ENCODE measurements around the gene ZNF552. TPM values are rescaled to one million over a fixed set of nuclear protein-coding genes. Genes with fewer than 3 reads are reported as not detected.

ZNF552 gene
- total and polyA plus RNA-seq, 2 of the 4 experiments (the other 2 are of a cell fraction): 2.8 to 4.7 TPM

DNA sequence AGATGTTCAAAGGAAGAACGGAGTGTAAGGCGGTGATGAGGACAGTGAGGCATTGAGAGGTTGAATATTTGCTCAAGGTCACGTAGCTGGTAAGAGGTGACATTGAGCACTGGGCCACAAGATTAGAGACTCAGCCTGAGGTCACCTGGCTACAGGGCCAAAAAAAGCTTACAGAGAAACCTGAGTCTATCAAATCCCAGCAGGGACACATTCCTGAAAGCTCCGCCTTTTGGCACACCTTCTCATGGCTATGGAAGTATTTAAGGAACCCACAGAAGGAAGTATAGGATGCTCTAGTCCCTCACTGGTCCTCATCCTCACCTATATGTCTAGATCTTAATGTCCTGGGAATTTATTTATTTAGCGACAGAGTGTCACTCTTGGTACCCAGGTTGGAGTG lies 27.8 kb downstream of the ZNF552 start:
- dilution Hi-C loops (cut with HindIII; ENCODE audit: low sequenced_read_pairs, unreplicated experiment): no loop called here
- Histone ChIP-seq H4K91ac (ENCODE audit: insufficient read depth, low read depth, low read length) (no peak overlapping the region), H3K4me1 (ENCODE audit: control insufficient read depth, insufficient read depth, low read length) (no peaks in the 10 kb centered on the region), H3K27ac (ENCODE audit: insufficient read depth, low read length) (no peak overlapping the region), H4K5ac (ENCODE audit: low read depth, low read length) (no peak overlapping the region), H3K14ac (replicated peaks; ENCODE audit: low read depth, low read length) (no peak overlapping the region), H2BK20ac (ENCODE audit: low read depth, low read length) (no peak overlapping the region), H3K18ac (ENCODE audit: low read depth, low read length) (no peak overlapping the region), H2AK9ac (replicated peaks; ENCODE audit: low read depth, low read length, poor library complexity) (no peak overlapping the region), H2BK120ac (ENCODE audit: low read depth, low read length) (no peak overlapping the region), H3K4ac (ENCODE audit: low read depth, low read length) (no peak overlapping the region), H2AK5ac (ENCODE audit: low read depth, low read length) (no peak overlapping the region), H3K79me1 (ENCODE audit: low read depth in 1 of 2, low read length in 2 of 2) (peaks cover 25 to 49% of the 10 kb centered on the region in 2 experiments), H3K4me2 (ENCODE audit: low read depth, low read length) (no peak overlapping the region), H3K4me3 (ENCODE audit: insufficient read depth, low read depth, low read length) (no peak overlapping the region), H4K20me1 (ENCODE audit: insufficient read depth, low read length) (no peaks in the 10 kb centered on the region; the same call in 1 of the 2 replicates), H3K9ac (ENCODE audit: low read depth, low read length) (no peak overlapping the region), H3K36me3 (ENCODE audit: control insufficient read depth, insufficient read depth, low read length) (peaks cover 28% of the 10 kb centered on the region), H3K27me3 (ENCODE audit: control insufficient read depth, insufficient read depth, low read length) (no peaks in the 10 kb centered on the region), H3K9me1 (ENCODE audit: insufficient read depth, low read length) (no peaks in the 10 kb centered on the region), H2BK15ac (ENCODE audit: low read depth, low read length) (no peak overlapping the region), H3K56ac (ENCODE audit: extremely low read depth, insufficient read depth, low read length) (no peak overlapping the region), H3K9me3 (ENCODE audit: control insufficient read depth, insufficient read depth, low read length) (peaks cover 21% of the 10 kb centered on the region), H2AFZ (replicated peaks; ENCODE audit: low read length, poor library complexity) (no peak overlapping the region), H3K23ac (ENCODE audit: low read depth, low read length) (no peak overlapping the region), H2BK5ac (ENCODE audit: low read depth, low read length, poor library complexity, severe bottlenecking) (no peak overlapping the region), H4K8ac (ENCODE audit: low read depth in 2 of 2, low read length in 2 of 2) (no peak overlapping the region)
- TF ChIP-seq CEBPB (IDR thresholded peaks at IDR 0.05; ENCODE audit: low read depth, low read length): no peak
- TF ChIP-seq RCOR1 (IDR thresholded peaks at IDR 0.05; ENCODE audit: insufficient replicate concordance, low read length): no peak
- TF ChIP-seq SMC3 (IDR thresholded peaks at IDR 0.05; ENCODE audit: low read depth, low read length): no peak
- TF ChIP-seq, protein P1, sequence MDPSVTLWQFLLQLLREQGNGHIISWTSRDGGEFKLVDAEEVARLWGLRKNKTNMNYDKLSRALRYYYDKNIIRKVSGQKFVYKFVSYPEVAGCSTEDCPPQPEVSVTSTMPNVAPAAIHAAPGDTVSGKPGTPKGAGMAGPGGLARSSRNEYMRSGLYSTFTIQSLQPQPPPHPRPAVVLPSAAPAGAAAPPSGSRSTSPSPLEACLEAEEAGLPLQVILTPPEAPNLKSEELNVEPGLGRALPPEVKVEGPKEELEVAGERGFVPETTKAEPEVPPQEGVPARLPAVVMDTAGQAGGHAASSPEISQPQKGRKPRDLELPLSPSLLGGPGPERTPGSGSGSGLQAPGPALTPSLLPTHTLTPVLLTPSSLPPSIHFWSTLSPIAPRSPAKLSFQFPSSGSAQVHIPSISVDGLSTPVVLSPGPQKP (IDR thresholded peaks at IDR 0.05; ENCODE audit: borderline replicate concordance, low read depth, low read length): no peak
- no peak for TF ChIP-seq FOS (IDR thresholded peaks at IDR 0.05; ENCODE audit: low read depth, low read length)
- TF ChIP-seq, protein P2, sequence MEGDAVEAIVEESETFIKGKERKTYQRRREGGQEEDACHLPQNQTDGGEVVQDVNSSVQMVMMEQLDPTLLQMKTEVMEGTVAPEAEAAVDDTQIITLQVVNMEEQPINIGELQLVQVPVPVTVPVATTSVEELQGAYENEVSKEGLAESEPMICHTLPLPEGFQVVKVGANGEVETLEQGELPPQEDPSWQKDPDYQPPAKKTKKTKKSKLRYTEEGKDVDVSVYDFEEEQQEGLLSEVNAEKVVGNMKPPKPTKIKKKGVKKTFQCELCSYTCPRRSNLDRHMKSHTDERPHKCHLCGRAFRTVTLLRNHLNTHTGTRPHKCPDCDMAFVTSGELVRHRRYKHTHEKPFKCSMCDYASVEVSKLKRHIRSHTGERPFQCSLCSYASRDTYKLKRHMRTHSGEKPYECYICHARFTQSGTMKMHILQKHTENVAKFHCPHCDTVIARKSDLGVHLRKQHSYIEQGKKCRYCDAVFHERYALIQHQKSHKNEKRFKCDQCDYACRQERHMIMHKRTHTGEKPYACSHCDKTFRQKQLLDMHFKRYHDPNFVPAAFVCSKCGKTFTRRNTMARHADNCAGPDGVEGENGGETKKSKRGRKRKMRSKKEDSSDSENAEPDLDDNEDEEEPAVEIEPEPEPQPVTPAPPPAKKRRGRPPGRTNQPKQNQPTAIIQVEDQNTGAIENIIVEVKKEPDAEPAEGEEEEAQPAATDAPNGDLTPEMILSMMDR (conservative IDR thresholded peaks at IDR 0.05; ENCODE audit: low read depth, low read length): no peak
- TF ChIP-seq, protein P3, sequence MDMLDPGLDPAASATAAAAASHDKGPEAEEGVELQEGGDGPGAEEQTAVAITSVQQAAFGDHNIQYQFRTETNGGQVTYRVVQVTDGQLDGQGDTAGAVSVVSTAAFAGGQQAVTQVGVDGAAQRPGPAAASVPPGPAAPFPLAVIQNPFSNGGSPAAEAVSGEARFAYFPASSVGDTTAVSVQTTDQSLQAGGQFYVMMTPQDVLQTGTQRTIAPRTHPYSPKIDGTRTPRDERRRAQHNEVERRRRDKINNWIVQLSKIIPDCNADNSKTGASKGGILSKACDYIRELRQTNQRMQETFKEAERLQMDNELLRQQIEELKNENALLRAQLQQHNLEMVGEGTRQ (IDR thresholded peaks at IDR 0.05; ENCODE audit: low read depth, low read length): no peak
- TF ChIP-seq MAZ (IDR thresholded peaks at IDR 0.05; ENCODE audit: borderline replicate concordance, low read depth, low read length): no peak
- TF ChIP-seq NFE2L2 (IDR thresholded peaks at IDR 0.05; ENCODE audit: low read depth, low read length): no peak
- no peak for TF ChIP-seq RAD21 (IDR thresholded peaks at IDR 0.05; ENCODE audit: low read length)
- no peak for TF ChIP-seq BHLHE40 (IDR thresholded peaks at IDR 0.05; ENCODE audit: low read depth, low read length)
- TF ChIP-seq POLR2A (IDR thresholded peaks at IDR 0.05; ENCODE audit: low read depth, low read length): no peak
- no peak for TF ChIP-seq RFX5 (IDR thresholded peaks at IDR 0.05; ENCODE audit: low read depth, low read length)
- no peak for TF ChIP-seq MXI1 (IDR thresholded peaks at IDR 0.05; ENCODE audit: borderline replicate concordance, low read depth, low read length)
- no peak for TF ChIP-seq CHD1 (IDR thresholded peaks at IDR 0.05; ENCODE audit: low read depth, low read length)
- ChIA-PET CTCF (no interaction called here), POLR2A (ENCODE audit: unreplicated experiment) (interaction anchor here (0.5 kb wide), 1 partner anchor 489 kb away, joined by 5 read pairs; no protein-coding TSS in a partner anchor)
- no peak for ATAC-seq (ENCODE audit: low read depth)
- no CpG with 5 or more reads among the region's 5 CpGs for WGBS, 2 experiments (ENCODE audit: extremely low coverage in 2 of 2, insufficient read length in 1 of 2)
- in situ Hi-C loops (cut with MboI; ENCODE audit: low sequenced_read_pairs): no loop called here
- intact Hi-C loops (cut with micrococcal nuclease): no loop called here
- no TSS peak for BruUV-seq (replicated peaks)
- DNase-seq: no peak

All from IMR-90 (cell line).